AG04450 (cell line): Measurements from ENCODE around the gene MYO5C. TPM values are rescaled to one million over a fixed set of nuclear protein-coding genes. Genes with fewer than 3 reads are reported as not detected.
A peak's percentile ranks its signal among the peaks of the same experiment; 100 is the strongest.

Experiments
- CTCF ChIA-PET: fragments of 300-600, 350-600 bp; formaldehyde crosslinking; extraction: SDS; loops from one replicate; lab custom pipeline; 2022; ENCODE audit warnings: antibody characterized with exemption, inconsistent platforms; lab: Charles Lee
- POLR2A ChIA-PET: fragments of 350-600 bp; formaldehyde crosslinking; extraction: SDS; loops from one replicate; lab custom pipeline; 2021; ENCODE audit warnings: antibody characterized with exemption, inconsistent platforms; lab: Yijun Ruan, JAX
- DNase-seq: peaks from one replicate; pipeline ENCODE4 v3.0.0-alpha.2; 2011; ENCODE audit warnings: low read depth, low spot score
- H3K27ac ChIP-seq: one replicate; pipeline ENCODE4 v1.5.1; 2012; ENCODE audit warnings: low read depth, low read length, control low read depth
- H3K27me3 ChIP-seq: one replicate; pipeline ENCODE4 v1.6.0; 2012; ENCODE audit warnings: low read length; ENCODE audit not compliant: control insufficient read depth, insufficient read depth
- H3K4me3 ChIP-seq: 2 replicates; pipeline ENCODE4 v1.5.1; 2011; ENCODE audit warnings: mild to moderate bottlenecking, low read depth, low read length, control low read depth
- H3K9me3 ChIP-seq: 2 replicates; pipeline ENCODE4 v1.5.1; 2012; ENCODE audit warnings: low read length; ENCODE audit not compliant: control insufficient read depth, insufficient read depth
- polyA plus RNA-seq: library from polyadenylated mRNA; depleted of rRNA; stranded (reverse); fragments of >200 nt; gene quantifications from 2 replicates; pipeline ENCODE4 v1.2.3, GENCODE V29; 2011
- TF ChIP-seq, protein P1 (sequence below): IDR thresholded peaks from 2 replicates; pipeline ENCODE4 v1.5.1; 2011; ENCODE audit warnings: low read depth, low read length, control low read depth, inconsistent platforms

Gene MYO5C
- polyA plus RNA-seq, 1 experiment = 0.24 TPM

DNA sequence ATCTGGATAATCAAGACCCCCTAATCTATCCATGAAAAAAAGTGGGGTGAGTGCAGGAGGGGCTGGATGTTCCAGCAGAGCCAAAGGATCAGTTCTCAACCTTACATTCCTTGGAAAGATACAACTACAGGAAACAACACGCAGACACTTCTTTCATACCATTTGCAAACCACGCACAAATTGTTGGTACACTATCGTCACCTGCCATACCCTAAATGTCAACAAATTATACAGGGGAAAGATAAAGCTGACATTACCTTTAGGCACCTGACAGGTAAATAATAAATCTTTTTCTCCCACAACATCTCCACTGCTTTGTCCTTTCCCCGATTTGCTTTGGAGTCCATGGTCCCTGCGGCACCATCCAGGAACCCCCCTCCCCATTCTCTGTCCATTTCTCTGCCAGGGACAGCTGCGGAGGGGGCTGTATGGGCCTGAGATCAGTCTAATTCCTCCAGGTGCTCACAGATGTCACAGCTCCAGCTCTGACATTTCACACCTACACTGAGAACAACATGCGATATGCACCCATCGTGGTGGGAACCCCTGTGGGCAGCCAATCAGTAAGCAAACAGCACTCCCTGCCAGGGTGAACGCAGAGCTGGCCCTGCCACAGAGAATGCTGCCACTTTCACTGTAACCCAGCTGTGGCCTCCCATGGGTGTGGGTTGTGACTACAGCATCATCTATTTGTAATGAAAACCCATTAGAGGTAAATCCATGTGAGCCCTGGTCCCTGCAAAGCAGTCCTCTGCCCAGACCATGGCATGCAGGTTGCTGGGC is 145.4 kb downstream of the MYO5C start:
- TF ChIP-seq, protein P1, sequence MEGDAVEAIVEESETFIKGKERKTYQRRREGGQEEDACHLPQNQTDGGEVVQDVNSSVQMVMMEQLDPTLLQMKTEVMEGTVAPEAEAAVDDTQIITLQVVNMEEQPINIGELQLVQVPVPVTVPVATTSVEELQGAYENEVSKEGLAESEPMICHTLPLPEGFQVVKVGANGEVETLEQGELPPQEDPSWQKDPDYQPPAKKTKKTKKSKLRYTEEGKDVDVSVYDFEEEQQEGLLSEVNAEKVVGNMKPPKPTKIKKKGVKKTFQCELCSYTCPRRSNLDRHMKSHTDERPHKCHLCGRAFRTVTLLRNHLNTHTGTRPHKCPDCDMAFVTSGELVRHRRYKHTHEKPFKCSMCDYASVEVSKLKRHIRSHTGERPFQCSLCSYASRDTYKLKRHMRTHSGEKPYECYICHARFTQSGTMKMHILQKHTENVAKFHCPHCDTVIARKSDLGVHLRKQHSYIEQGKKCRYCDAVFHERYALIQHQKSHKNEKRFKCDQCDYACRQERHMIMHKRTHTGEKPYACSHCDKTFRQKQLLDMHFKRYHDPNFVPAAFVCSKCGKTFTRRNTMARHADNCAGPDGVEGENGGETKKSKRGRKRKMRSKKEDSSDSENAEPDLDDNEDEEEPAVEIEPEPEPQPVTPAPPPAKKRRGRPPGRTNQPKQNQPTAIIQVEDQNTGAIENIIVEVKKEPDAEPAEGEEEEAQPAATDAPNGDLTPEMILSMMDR = no peak
- Histone ChIP-seq H3K27me3 (no peaks in the 10 kb centered on the region), H3K9me3 (no peaks in the 10 kb centered on the region), H3K4me3 (no peak overlapping the region), H3K27ac (no peak overlapping the region)
- CTCF ChIA-PET = interaction anchor here (1.6 kb wide), 1 partner anchor 10 kb away, joined by 4 read pairs; no protein-coding TSS in a partner anchor
- POLR2A ChIA-PET = no interaction called here
- no peak for DNase-seq

GRCh38 chr15:52148403-52148802 is 147.2 kb downstream of the MYO5C start:
- no peak overlapping the region for H3K4me3 ChIP-seq
- POLR2A ChIA-PET = no interaction called here
- CTCF ChIA-PET = interaction anchor here (0.5 to 0.8 kb wide), 2 partner anchors 10 to 73 kb away, joined by 3 to 5 read pairs; no protein-coding TSS in a partner anchor
- H3K9me3 ChIP-seq = 0 out of 2 replicates have a peak, but pooled peaks cover 5% of the 10 kb centered on the region
- DNase-seq = no peak
- H3K27me3 ChIP-seq = no peaks in the 10 kb centered on the region
- TF ChIP-seq, protein P1 = no peak
- H3K27ac ChIP-seq = no peak overlapping the region

- no peaks in the 10 kb centered on the region for H3K27me3 ChIP-seq
- ChIA-PET POLR2A (no interaction called here), CTCF (interaction anchor here (0.5 kb wide), 1 partner anchor 167 kb away, joined by 3 read pairs; no protein-coding TSS in a partner anchor)
- H3K27ac ChIP-seq = no peak overlapping the region
- H3K9me3 ChIP-seq = 0 out of 2 replicates have a peak, but pooled peaks cover 5% of the 10 kb centered on the region
- H3K4me3 ChIP-seq = no peak overlapping the region
- no peak for DNase-seq
- TF ChIP-seq, protein P1 = no peak
Measured at GRCh38 chr15:52146776-52147175, 148.8 kb downstream of the MYO5C start.

GRCh38 chr15:52146261-52146660 is 149.3 kb downstream of the MYO5C start:
- no peaks in the 10 kb centered on the region for H3K27me3 ChIP-seq
- no peak for DNase-seq
- H3K27ac ChIP-seq = no peak overlapping the region
- CTCF ChIA-PET = no interaction called here
- H3K4me3 ChIP-seq = no peak overlapping the region
- TF ChIP-seq, protein P1 = no peak
- 0 out of 2 replicates have a peak, but pooled peaks cover 5% of the 10 kb centered on the region for H3K9me3 ChIP-seq
- POLR2A ChIA-PET = no interaction called here

DNA sequence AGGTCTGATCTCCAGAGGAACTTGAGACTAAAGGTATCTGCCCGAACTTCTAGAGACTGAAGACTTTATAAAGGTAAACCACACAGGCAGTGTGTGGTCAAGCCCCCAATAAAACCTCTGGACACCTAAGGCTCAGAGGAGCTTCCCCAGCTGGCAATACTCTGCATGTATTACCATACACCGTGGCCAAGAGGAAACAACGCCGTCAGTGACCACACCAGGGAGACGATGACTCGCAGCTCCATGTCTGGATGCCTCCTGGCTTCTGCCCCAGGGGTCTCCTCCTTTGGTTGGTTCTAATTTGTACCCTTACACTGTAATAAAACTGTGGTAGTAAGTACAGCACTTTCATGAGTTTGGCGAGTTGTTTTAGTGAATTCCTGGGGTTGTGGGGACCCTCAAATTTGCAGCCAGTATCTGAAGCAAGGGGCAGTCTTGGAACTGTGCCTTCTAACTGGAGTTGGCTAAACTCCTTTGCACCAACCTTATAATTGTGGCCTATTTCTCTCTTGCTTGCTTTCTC is 150.9 kb downstream of the MYO5C start:
- Histone ChIP-seq H3K4me3 (no peak overlapping the region), H3K27ac (peak overlapping the region; percentile 25), H3K27me3 (no peaks in the 10 kb centered on the region), H3K9me3 (peaks cover 5% of the 10 kb centered on the region; the same call in 1 of the 2 replicates)
- DNase-seq = no peak
- ChIA-PET CTCF (no interaction called here), POLR2A (interaction anchor here (0.6 to 0.7 kb wide), 2 partner anchors 17 to 41 kb away, joined by 3 to 4 read pairs; no protein-coding TSS in a partner anchor)
- TF ChIP-seq, protein P1 = no peak
